HG02678 (cell line): Measurements from ENCODE around the gene ZNF184.

Experiments used
- ATAC-seq: cut with Tn5 transposase; IDR thresholded peaks from one replicate; pipeline ENCODE4 v1.9.1; 2021; ENCODE audit warnings: mild to moderate bottlenecking, moderate library complexity; ENCODE audit not compliant: unreplicated experiment

The ZNF184 gene

DNA sequence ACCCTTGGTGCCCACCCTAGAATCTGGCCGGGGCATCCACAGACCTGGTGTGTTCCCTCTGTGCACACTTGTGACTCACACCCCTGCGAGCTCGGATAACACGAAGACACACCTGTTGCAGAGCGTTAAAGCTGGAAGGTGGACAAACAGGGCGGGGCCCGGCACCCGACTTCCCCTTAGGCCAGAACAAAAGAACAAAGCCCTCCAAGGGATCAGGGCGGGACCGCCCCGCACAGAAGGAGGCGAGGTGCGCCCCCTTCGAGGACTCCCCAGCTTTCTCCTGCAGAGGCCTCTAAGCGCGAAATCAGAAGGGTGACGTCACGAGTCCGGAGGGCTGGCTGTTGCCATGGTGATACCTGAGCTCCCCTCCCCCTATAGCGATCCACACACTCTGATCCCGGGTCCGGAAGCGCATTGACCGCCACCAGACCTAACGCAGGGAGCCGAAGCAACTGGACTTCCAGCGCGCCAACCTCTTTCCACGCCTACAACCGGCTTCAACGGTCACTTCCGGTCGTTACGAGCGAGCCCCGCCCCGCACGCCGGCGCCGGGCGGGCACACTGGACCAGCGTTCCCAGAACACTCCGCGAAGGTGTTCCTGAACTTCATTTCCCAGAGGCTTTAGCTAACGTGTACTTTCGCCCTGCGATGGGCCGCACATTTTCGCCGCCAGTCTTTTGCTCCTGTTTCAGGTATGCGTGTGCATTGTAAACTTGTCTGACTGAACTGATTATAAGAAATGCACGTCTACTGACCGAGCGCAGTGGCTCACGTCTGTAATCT lies at the start of gene ZNF184:
Gene ZNF184 (minus strand): TSS at position 489 of the 784 bp plus-strand sequence. CDS start 811 bp downstream, outside the sequence.
- ATAC-seq: peak; percentile 89

DNA sequence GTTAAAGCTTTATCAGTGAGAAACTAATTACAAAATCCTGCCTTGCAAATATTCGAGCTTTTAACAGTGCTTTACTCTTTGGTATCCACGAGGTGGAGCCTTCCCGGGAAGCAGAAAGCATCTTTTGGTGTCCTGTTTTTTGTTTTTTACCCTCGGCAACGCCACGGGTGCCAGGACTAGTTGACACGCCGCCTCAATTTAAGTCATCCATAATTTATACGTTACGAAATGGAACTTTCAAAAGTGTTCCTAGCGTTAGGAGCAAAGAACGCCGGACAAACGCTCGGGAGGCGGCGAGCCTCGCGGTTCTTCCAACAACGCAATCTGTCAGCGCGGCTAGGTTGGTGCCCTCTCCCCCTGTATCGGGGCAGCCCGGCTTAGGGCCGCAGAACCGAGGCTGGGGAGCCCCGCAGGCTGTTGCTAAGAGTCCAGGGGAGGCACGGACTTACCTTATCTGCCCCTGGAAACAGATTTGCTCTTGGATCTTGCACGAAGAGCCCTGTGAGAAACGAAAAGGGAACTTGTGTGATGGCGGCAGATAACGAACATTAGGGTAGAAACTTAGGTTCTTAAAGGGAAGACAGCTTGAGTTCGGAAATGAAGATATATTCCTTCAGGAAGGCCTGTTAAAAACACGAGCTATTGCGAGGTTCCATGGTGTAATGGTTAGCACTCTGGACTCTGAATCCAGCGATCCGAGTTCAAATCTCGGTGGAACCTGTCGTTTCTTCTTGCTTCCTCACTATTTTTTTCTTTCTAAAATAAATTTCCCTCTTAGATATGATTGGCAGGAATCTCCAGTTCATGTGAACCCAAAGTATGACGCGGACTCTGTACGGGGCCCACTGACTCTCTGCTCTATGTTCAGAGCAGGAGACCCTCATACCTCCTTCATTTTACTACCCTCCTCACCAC lies 46.2 kb upstream of the ZNF184 start:
- ATAC-seq: peak; percentile 59

DNA sequence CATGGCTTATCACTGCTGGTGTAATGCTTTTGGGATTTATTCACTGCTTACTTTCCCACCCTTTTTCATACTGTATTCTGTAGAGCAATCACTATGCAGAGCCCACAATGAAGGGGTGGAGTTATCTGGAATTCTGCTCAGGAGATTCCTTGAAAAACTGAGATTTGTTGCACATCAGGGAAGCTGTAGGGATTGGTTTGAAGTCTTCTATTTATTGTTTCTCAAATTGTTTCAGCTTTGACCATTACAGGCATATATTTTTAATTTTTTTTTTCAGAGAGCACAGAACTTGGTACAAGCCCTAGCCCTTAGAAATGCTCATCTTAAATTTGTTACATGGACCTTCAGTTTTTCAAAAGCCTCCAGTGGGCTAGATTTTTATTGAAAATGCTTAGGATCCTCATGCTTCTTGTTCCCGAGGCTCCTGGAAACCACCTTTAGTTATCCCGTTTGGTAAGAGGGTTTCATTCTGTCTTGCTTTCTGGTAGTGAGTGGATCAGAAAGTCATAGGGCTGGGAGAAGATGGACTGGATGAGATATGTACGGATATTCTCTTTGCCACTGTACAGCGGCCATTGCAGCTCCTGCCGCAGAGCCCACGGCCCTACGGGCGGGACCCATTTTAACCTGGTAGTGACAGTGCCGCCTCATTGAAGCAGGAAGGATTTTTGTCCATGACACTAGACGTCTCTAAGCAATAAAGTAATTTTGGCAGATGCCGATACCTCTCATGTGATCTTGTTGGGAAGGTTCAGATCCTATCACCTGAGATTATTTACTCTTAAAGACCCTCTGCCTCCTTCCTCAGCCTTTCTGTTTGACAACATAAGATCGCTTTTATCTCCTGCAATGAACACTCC lies 45.3 kb upstream of the ZNF184 start:
- ATAC-seq: no peak

DNA sequence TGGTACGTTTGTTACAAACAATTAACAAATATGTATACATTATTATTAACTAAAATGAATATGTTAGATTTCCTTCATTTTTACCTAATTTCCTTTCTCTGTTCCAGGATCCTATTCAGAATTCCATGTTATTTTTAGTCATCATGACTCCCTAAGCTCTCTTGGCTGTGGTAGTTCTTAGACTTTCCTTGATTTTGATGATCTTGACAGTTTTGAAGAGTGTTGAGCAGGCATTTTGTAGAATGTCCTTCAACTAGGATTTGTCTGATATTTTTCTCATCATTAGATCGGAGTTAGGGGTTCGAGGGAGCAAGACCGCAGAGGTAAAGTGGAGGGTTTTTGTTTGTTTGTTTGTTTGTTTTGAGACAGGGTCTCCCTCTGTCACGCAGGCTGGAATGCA lies 44.3 kb upstream of the ZNF184 start:
- ATAC-seq: no peak

DNA sequence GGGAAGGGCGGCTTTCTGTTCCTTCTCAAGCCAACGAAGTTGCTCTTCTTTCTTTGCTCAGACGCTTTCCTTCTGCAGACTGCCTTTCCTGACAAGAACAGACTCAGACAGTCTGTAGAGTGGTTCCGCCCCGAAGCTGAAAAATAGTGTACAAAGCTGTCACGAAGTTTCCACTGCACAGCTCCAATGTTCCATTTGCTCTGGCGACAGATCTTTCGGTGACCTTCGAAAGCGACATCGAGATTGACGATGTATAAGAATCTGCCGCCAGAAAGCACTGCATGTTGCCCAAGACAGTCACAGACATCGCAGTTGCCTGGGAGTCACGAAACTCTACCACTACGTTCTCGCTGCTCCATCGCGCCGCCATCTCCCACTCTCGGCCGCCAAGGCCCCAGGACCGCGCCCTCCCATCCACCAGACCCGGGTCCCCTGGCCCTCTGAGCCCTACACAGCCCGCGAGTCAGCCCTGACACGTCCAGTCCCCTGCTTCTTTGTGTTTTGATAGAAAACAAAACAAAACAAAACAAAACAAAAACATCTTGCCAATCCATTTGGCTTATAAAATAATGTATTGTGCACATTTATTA lies 42.1 kb upstream of the ZNF184 start:
- no peak for ATAC-seq

DNA sequence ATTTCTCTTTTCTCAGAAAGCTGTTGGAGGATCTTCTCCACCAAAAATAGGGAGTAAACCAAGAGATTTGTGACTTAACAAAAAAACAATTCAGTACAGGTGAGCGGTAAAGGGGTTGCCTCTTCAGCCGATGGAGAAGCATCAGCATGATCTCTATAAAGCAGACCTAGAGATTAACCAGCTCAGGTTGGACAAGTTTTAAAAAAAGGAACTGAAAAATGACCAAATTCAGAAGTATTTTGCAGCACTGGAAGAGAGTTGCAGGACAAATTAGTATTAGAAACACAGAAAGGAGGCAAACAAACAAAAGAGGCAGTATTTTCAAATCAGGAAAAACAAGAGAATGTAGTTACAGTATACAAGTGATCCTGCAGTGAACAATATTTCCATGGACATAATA lies 39.6 kb upstream of the ZNF184 start:
- no peak for ATAC-seq

DNA sequence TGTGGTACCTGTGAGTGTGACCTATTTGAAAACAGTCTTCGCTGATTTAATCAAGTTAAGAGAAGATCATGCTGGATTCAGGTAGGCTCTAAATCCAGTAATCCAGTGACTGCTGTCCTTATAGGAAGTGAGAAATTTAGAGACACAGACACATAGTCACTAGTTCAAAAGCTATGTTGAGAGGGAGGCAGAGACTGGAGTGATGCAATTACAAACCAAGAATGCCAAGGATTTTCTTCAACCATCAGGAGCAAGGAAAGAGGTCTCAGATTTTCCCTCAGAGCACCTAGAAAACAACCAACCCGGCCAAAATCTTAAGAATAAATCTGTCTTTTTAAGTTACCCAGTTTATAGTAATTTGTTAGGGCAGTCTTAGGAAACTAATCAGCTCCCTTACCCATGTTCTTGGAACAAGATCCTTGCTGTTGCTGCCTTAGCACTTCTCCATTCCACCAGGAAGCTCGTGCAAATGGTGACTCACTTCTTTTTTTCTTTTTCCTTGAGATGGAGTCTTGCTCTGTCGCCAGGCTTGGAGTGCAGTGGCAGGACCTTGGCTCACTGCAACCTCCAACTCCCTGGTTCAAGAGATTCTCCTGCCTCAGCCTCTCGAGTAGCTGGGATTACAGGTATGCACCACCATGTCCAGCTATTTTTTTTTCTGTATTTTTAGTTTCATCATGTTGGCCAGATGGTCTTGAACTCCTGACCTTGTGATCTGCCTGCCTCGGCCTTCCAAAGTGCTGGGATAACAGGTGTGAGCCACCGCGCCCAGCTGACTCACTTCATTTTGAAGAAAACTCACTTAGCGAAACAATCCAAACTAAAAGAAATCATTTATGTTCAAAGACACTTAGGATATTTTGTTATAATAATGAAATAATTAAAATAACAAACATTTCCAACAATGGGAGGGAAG lies 34.4 kb upstream of the ZNF184 start:
- no peak for ATAC-seq

DNA sequence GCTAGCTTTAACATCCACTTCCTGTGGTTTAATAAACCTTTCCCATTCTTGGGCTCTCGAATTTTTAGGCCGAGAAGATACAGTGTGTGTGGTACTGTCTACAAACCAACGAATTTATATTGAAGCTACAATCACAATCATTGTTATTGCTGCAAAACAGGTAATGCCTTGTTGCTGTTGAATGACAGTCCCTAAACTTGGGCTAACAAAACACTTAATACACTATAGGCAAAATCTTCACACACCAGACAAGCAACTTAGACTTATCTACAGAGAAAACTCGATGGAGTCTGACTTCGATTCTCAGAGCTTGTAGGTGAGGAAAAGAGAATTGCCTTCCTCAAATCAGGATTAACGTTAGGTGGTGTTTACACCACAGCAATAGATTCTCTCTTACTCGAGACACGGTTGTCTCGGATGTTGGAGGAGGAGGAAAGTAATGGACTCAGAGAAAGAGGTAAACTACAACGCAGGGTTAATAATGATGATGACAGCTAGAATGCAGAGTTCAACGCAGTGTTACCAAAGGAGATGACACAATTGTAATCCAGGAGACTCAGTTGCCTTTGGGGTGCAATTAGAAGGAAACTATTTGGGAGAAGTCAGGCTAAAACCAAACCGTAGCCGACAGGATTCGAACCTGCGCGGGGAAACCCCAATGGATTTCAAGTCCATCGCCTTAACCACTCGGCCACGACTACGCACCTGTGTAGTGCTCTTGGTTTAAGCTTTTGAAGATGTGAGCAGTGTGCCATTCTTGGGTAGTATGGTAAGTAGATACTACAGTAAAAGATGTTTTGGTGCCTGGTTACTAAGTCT lies 32.5 kb upstream of the ZNF184 start:
- no peak for ATAC-seq

DNA sequence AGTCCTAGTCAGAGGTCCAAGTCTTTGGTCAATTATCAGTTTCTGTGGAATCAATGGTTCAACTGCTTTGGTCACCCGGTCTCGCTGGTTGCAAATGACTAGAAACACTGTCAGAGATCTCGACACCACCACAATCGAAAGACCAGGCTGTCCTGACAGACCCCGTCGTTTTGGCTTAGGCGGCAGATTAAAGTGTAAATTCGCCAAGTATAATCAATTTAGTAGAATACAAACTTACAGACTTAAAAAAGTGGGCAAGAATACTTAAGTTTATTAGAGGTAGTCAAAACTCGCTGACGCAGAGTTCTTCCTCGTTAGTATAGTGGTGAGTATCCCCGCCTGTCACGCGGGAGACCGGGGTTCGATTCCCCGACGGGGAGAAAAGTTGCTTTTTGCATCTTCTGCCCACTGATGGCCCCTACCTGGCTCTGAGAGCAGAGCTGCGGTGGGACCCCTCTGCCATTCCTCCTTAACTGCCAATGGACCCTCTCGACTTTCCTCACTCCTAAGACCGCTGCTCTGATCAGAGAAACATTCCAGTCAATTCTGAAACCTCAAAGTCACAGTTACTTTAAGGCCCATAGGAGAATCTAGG lies 30.6 kb upstream of the ZNF184 start:
- ATAC-seq: peak; percentile 36

DNA sequence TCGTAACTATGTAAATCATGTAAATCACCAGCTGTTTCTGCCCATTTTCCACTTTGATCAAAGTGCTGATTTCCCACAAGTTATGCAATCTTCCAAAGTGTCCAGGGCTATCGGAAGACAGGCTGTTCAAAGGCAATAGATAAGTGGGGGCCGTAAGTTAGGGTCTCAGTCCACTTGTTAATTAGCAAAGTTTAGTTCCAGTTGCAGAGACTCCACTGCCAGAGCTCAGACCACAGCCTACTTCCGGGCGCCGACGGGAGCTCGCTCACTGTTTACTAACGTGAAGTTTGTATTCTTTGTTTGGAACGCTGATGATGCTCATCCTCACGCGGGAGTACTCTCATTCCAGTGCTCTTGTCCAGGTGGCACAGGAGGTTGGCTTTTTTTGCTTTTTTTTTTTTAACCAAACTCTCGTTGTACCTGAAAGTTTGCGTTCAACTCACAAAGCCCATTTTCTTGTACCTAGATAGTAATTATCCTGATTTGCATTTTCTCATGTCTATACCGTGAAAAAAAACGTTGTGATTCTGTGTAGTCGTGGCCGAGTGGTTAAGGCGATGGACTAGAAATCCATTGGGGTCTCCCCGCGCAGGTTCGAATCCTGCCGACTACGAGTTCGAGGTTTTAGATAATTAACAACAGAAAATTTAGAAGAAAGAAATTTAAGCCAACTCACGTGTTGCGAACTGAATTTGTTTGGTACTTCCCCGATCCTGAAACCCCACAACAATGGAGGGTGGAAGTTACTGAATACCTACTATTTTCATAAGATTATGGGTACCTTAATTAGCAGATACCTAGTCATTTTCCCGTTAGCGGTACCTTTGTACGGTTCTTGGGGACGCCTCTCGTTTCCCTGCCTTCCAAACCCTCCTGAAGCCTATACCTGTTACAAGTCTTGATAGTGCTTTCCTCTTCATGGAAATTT lies 29.9 kb upstream of the ZNF184 start:
- peak; percentile 64 for ATAC-seq

DNA sequence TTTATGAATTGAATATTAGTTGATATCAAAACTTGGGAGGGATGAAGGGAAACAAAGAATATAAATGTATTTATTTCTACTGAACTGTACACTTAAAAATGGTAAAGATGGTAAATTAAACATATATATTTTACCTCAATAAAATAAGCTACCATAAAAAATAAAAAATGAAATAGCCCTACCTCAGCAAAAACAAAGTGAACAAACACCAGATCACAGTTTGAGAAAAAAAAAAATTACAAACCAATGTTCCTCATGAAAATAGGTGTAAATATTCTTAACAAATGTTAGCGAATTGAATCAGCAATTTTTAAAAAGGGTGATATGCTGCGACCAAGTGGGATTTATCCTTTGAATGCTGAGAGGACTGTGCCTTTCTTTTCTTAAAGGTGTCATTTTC lies 28.3 kb upstream of the ZNF184 start:
- no peak for ATAC-seq

DNA sequence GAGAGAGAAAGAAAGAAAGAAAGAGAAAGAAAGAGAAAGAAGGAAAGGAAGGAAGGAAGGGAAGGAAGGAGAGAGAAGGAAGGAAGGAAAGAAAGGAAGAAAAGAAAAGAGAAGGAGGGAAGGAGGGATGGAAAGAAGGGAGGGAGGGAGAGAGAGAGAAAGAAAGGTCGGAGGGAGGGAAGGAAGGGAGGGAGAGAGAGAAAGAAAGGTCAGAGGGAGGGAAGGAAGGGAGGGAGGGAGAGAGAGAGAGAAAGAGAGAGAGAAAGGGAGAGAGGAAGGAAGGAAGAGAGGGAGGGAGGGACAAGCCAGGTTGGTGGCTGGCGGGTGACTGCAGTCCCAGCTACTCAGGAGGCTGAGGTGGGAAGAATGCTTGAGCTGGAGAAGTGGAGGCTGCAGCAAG lies 27.3 kb upstream of the ZNF184 start:
- no peak for ATAC-seq

DNA sequence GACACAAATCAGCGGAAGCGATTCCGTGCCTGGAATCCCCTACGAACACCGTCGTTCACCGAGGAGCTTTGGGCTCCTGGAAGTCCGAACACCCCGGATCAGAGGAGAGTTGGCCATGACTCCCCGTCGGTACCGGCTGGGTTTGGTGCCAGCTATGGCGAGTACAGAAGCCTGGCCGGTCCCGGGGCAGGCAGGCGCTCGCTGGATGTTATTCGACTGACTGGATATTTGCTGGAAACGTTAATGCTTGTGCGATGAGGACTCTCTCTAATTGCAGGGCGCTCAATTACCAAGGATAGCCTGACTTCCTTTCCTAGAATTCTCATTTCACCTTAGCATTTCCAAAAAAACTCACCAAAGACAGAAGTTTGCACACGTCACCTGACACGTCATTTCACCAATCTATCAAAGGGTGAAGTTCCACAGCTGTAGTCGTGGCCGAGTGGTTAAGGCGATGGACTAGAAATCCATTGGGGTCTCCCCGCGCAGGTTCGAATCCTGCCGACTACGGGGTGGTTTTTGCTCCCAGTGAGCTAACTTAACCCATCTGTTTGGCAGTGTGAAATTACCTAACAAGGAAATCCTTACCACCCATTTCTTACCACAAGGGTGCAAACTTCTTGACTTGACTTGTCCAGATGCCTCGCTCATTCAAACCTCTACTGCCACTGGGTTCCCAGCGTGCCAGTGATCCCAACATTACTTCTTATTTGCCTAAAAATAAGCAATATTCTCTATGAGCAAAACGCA lies 22.7 kb upstream of the ZNF184 start:
- ATAC-seq: no peak

DNA sequence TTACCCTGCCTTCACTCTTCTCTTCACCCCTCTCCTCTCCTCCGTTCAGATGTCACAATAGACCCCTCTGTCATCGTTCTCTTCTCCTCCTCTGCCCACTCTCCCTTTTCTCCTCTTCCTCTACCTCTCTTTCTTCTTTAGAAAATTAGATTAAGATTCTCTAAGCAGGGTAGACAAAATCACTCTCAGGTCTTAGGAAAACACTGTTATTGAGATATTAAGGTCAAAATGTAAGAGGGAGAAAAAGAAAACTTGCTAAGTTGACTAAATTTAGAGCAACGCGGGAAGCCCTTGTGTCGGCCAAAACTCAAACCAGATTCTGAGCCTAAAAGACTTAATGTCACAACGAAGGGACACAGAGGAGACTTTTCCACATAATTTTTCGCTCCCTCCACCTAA lies 22.1 kb upstream of the ZNF184 start:
- ATAC-seq: no peak

DNA sequence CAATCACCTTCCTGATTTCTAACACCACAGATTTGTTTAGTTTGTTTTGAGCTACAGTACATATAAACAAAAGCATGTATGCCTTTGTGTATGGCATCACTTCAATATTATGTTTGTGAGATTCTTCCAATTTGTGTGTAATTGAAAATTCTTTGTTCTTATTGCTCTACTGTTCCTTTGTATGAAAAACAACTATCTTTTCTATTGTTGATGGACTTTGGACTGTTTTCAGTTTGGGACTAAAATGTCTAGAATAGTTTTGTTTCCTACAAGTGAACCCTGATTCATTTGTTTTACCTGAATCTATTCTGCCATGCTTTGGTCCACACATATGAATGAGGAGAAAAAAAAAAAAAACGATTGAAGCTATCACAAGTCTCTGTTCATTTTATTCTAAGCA lies 21.2 kb upstream of the ZNF184 start:
- ATAC-seq: no peak

DNA sequence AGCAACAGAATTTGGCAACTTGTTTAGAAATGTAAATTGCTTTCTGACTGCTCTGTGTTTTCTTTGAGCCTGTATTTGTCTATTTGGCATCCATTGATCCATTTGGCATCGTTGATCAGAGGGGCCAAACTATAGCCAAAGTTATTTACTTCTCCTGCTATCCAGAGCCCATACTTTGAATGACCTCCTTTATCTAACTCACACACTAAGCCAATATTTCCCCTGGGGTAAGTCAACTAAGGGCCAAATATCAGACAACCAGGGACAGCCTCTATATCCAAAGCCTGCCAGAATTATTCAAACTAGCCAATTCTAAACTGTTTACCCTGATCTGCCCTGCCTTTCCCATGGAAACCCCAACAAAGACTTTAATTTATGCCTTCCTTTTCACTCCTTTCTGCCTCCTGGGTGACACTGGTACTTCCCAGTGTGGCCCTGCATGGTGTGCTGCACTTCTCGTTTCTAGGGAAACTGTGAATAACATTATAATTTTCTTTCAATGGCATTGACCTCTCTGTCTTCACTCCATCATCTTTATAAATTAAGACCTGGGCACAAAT lies 19.8 kb upstream of the ZNF184 start:
- ATAC-seq: no peak
